Fibroblast of lung (primary cell): Measurements from ENCODE around the gene PTPN14. TPM values are rescaled to one million over a fixed set of nuclear protein-coding genes. Genes with fewer than 3 reads are reported as not detected.
A peak's percentile ranks its signal among the peaks of the same experiment; 100 is the strongest.

ENCODE experiments used
- DNase-seq, 2 donors: peaks; one replicate each; pipeline versions ENCODE4 v3.0.0 to v3.0.0-alpha.2; 2010; ENCODE audit warnings: low read depth in 2 of 2
- H2AFZ ChIP-seq: 2 replicates; pipeline ENCODE4 v1.5.1; 2012; ENCODE audit warnings: low read length, control low read depth, inconsistent platforms
- H3K27ac ChIP-seq: 2 replicates; pipeline ENCODE4 v1.5.1; 2011; ENCODE audit warnings: low read length, control low read depth; ENCODE audit not compliant: insufficient read depth
- H3K27me3 ChIP-seq: 2 replicates; pipeline ENCODE4 v1.5.1; 2011; ENCODE audit warnings: mild to moderate bottlenecking, low read length; ENCODE audit not compliant: control insufficient read depth, insufficient read depth
- H3K36me3 ChIP-seq: 2 replicates; pipeline ENCODE4 v1.5.1; 2011; ENCODE audit warnings: low read length; ENCODE audit not compliant: control insufficient read depth, insufficient read depth
- H3K4me1 ChIP-seq: 2 replicates; pipeline ENCODE4 v1.5.1; 2011; ENCODE audit warnings: low read length; ENCODE audit not compliant: control insufficient read depth, insufficient read depth; ENCODE audit errors: extremely low read depth
- H3K4me2 ChIP-seq: 2 replicates; pipeline ENCODE4 v1.5.1; 2011; ENCODE audit warnings: low read length, control low read depth; ENCODE audit not compliant: insufficient read depth; ENCODE audit errors: extremely low read depth
- H3K4me3 ChIP-seq, 4 experiments: fragments of 200-600 bp in 1 of 4; sonication (generic) in 1 of 4; replicated peaks in 1 of 4; 2 replicates each; pipeline ENCODE4 v1.5.1; 2011 to 2016; ENCODE audit warnings: low read length in 4 of 4, low read depth in 3 of 4, mild to moderate bottlenecking in 3 of 4, control low read depth in 2 of 4, inconsistent platforms in 1 of 4, mixed read lengths in 1 of 4; ENCODE audit not compliant: insufficient read depth in 1 of 4; ENCODE audit errors: control extremely low read depth in 1 of 4
- H3K79me2 ChIP-seq: 2 replicates; pipeline ENCODE4 v1.5.1; 2012; ENCODE audit warnings: mild to moderate bottlenecking, low read length, inconsistent platforms; ENCODE audit not compliant: control insufficient read depth, insufficient read depth
- H3K9ac ChIP-seq: 2 replicates; pipeline ENCODE4 v1.5.1; 2011; ENCODE audit warnings: mild to moderate bottlenecking, low read length, control low read depth; ENCODE audit not compliant: insufficient read depth
- H3K9me3 ChIP-seq: 2 replicates; pipeline ENCODE4 v1.5.1; 2012; ENCODE audit warnings: low read depth, low read length; ENCODE audit not compliant: control insufficient read depth, insufficient read depth
- H4K20me1 ChIP-seq: 2 replicates; pipeline ENCODE4 v1.5.1; 2011; ENCODE audit warnings: low read length; ENCODE audit not compliant: control insufficient read depth, insufficient read depth; ENCODE audit errors: extremely low read depth
- EZH2 ChIP-seq: IDR thresholded peaks from 2 replicates; pipeline ENCODE4 v1.5.1; 2012; ENCODE audit warnings: low read length, control low read depth, mild to moderate bottlenecking; ENCODE audit errors: missing control alignments
- polyA plus RNA-seq, 2 donors: library from polyadenylated mRNA; depleted of rRNA in 1 of 2; stranded (reverse) in 1 of 2; unstranded in 1 of 2; fragments of >200 nt; gene quantifications; 2 replicates each; pipeline ENCODE4 v1.2.1, GENCODE V29; 2011 to 2012; ENCODE audit warnings: missing spikeins in 1 of 2
- total RNA-seq: library from RNA; depleted of rRNA; stranded (reverse); fragments of >200 nt; gene quantifications from 2 replicates; pipeline ENCODE4 v1.2.1, GENCODE V29; 2014
- TF ChIP-seq, protein P1 (sequence below), 2 donors: IDR thresholded peaks in 1 of 2; conservative IDR thresholded peaks in 1 of 2; 1 replicate in 1 of 2; 2 replicates in 1 of 2; pipeline ENCODE4 v1.5.1; 2011 to 2012; ENCODE audit warnings: low read length in 2 of 2, control low read depth in 1 of 2, inconsistent platforms in 1 of 2, low read depth in 1 of 2, mild to moderate bottlenecking in 1 of 2

PTPN14 gene
- total and polyA plus RNA-seq, 2 donors (not counting 1 experiment from before 2014, with no cell fraction given): 38.7 to 56.1 TPM

DNA sequence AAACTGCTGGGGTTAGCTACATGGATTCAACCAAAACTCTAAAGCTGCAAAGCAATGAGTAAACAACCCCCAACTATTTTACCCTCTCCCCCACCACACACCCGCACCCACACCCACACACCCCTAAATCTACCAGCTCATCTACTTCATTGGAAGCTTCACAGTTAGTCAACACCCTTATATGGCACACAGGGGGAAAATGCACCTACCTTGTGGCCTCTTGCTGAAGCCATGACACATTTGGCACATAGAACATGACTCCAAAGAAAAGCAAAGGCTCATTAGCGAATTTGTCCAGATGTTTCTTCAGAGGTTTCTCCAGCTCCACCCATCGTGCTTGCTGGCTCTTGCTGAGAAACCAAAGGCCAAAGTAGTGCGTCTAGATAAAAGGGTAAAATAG, 99.8 kb downstream of the PTPN14 start:
- H2AFZ ChIP-seq: no peak overlapping the region
- H3K79me2 ChIP-seq: peaks cover 47% of the 10 kb centered on the region
- H4K20me1 ChIP-seq: no peaks in the 10 kb centered on the region
- peak in 1 of 2 donors; percentile 77 for DNase-seq
- no peak overlapping the region for H3K4me2 ChIP-seq
- no peak overlapping the region for H3K9ac ChIP-seq
- no peaks in the 10 kb centered on the region for H3K9me3 ChIP-seq
- no peak overlapping the region for H3K27ac ChIP-seq
- peaks cover 2% of the 10 kb centered on the region for H3K36me3 ChIP-seq
- peaks cover 23% of the 10 kb centered on the region for H3K4me1 ChIP-seq
- no peaks in the 10 kb centered on the region for H3K27me3 ChIP-seq
- H3K4me3 ChIP-seq: no peak overlapping the region
- TF ChIP-seq, protein P1, sequence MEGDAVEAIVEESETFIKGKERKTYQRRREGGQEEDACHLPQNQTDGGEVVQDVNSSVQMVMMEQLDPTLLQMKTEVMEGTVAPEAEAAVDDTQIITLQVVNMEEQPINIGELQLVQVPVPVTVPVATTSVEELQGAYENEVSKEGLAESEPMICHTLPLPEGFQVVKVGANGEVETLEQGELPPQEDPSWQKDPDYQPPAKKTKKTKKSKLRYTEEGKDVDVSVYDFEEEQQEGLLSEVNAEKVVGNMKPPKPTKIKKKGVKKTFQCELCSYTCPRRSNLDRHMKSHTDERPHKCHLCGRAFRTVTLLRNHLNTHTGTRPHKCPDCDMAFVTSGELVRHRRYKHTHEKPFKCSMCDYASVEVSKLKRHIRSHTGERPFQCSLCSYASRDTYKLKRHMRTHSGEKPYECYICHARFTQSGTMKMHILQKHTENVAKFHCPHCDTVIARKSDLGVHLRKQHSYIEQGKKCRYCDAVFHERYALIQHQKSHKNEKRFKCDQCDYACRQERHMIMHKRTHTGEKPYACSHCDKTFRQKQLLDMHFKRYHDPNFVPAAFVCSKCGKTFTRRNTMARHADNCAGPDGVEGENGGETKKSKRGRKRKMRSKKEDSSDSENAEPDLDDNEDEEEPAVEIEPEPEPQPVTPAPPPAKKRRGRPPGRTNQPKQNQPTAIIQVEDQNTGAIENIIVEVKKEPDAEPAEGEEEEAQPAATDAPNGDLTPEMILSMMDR (conservative IDR thresholded peaks at IDR 0.05 in 1 of 2, IDR thresholded peaks at IDR 0.05 in 1 of 2; ENCODE audit: low read depth in 1 of 2, low read length in 2 of 2): no peak
- no peak for TF ChIP-seq EZH2

DNA sequence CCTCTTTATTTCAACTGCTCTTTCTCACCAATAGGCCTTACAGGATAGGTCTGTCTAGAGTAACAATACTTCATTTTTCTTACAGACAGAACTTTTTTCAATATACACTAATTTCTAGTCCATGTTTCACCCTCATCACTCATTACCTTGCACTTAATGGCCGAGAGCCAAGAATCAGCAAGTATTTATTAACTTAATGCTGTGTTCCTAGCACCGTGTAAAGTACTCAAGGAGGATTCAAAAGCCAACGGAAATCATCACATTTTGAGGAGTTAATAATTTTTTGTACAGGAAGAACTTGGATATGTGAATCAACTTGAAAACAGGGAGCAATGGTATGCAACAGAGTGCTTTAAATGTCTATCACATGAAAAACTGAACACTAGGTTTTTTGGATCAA, 102.0 kb downstream of the PTPN14 start:
- H3K9ac ChIP-seq: no peak overlapping the region
- no peak overlapping the region for H3K4me2 ChIP-seq
- TF ChIP-seq, protein P1 (conservative IDR thresholded peaks at IDR 0.05 in 1 of 2, IDR thresholded peaks at IDR 0.05 in 1 of 2; ENCODE audit: low read depth in 1 of 2, low read length in 2 of 2): no peak
- TF ChIP-seq EZH2: no peak
- no peaks in the 10 kb centered on the region for H3K9me3 ChIP-seq
- H3K36me3 ChIP-seq: peaks cover 2% of the 10 kb centered on the region
- no peak overlapping the region for H3K4me3 ChIP-seq
- peaks cover 29% of the 10 kb centered on the region for H3K4me1 ChIP-seq
- H3K79me2 ChIP-seq: peaks cover 38% of the 10 kb centered on the region
- no peak for DNase-seq
- no peaks in the 10 kb centered on the region for H3K27me3 ChIP-seq
- H2AFZ ChIP-seq: no peak overlapping the region
- no peaks in the 10 kb centered on the region for H4K20me1 ChIP-seq
- H3K27ac ChIP-seq: no peak overlapping the region

DNA sequence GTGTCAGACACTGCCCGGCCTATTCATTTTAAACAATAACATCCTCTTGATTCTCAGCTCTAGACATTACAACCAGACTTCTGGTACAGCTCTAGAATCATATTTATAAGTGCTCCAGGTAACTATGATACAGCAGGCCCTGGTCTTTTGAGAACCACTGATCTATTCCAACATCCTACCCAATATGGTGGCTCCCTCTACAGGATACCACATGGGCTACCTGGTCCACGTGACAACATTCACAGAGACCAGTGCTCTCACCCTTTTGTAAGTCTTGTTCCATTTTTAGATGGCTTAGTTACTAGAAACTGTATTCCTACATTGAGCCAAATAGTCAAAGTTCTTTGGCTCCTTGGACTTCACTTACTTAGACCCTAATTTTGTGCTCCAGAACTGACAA, 102.9 kb downstream of the PTPN14 start:
- Histone ChIP-seq H3K79me2 (peaks cover 39% of the 10 kb centered on the region), H3K36me3 (peaks cover 2% of the 10 kb centered on the region), H4K20me1 (no peaks in the 10 kb centered on the region), H3K9me3 (no peaks in the 10 kb centered on the region), H3K4me1 (peaks cover 28% of the 10 kb centered on the region), H3K9ac (no peak overlapping the region), H3K27ac (no peak overlapping the region), H2AFZ (no peak overlapping the region), H3K27me3 (no peaks in the 10 kb centered on the region), H3K4me3 (no peak overlapping the region), H3K4me2 (no peak overlapping the region)
- TF ChIP-seq, protein P1 (conservative IDR thresholded peaks at IDR 0.05 in 1 of 2, IDR thresholded peaks at IDR 0.05 in 1 of 2; ENCODE audit: low read depth in 1 of 2, low read length in 2 of 2): no peak
- no peak for TF ChIP-seq EZH2
- DNase-seq: no peak
